Suppressor macrophage treated with lipopolysaccharide for 4 hours (primary cell): ENCODE data around the gene SPATC1L.
"Not testable (repeated sequence)": the region's sequence is repeated elsewhere in the genome, so short reads cannot be mapped to it uniquely, and the experiment has no call there.

Experiments used
- DNase-seq: peaks from one replicate; pipeline ENCODE4 v3.0.0-alpha.2; 2020

Gene SPATC1L

GRCh38 chr21:46183910-46184624 is at the start of gene SPATC1L:
SPATC1L (minus strand) TSS chr21:46184459; CDS start chr21:46182816, 1,643 bp downstream.
- DNase-seq = peak; percentile 58

- no peak for DNase-seq
Observed at GRCh38 chr21:46229923-46230260, 45.6 kb upstream of the SPATC1L start.

DNA sequence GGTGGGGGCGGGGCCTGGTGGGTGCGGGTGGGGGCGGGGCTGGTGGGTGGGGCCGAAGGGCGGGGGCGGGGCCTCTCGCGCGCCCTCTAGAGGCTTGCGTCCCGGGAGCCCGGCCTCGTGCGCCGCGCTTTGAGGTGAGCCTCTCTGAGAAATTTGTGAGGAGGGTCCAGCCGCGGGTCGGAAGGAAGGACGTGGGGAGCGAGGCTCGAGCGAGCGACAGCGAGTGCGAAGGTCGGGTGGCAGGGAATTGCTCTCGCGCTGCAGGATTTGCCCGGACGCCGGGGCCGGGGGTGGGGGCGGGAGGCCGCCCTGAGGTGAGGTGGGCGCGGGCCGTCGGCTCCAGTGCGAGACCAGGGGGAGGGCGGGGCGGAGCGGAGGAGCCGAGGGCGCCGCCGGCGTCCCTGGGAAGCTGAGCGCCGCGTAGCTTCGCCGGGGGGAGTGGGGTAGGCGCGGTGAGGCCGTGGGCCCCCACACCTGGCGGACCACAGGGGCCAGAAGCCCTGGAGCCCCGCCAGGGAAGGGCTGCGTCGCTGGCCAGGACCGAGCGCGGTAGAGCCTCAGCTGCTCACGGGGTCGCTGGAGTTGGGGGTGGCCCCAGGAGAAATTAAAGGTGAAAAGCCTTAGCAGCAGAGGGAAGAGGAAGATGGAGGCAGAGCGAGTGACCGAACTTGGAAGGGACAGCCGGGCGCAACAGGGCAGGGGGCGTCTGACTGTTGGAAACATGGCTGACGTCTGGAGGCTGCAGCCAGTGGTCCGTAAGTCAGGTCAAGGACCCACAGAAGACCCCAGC is 45.1 kb upstream of the SPATC1L start:
- no peak for DNase-seq

DNA sequence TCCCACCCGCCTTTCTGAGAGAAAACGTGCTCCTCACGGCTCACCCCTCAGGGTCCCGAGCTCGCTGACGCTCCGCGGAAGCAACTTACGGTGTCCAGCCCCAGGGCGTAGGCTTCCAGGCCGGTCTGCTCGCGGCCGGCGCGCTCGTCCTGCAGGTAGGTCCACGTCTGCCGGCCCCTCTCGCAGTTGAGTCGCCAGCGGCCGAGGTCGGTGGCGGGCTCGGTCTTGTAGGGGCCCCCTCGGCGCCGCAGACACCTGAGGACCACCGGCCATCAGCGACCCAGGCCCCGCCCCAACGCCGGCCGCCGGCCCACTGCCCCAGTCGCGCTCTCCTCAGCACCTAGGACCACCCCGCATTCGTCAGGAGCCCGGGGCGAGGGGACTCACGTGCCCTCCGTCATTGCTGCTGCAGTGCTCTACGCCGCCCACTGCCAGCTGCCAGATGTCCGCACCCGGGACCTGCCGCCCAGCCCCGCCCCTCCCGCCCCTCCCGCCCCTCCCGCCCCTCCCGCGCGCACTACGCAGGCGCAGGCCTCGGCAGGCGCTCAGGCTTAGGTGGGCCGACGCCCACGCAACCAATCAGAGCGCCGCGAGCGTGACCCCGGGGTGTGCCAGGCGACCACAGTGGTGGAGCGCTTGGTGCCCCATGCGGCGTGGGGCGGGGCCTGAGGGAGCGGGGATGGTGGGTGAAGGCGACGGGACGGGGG is 44.2 kb upstream of the SPATC1L start, which contains the start of gene LSS:
LSS (minus strand) TSS at position 430 of the 707 bp plus-strand sequence; CDS start at position 401, 29 bp downstream.
- DNase-seq = peak; percentile 99

DNA sequence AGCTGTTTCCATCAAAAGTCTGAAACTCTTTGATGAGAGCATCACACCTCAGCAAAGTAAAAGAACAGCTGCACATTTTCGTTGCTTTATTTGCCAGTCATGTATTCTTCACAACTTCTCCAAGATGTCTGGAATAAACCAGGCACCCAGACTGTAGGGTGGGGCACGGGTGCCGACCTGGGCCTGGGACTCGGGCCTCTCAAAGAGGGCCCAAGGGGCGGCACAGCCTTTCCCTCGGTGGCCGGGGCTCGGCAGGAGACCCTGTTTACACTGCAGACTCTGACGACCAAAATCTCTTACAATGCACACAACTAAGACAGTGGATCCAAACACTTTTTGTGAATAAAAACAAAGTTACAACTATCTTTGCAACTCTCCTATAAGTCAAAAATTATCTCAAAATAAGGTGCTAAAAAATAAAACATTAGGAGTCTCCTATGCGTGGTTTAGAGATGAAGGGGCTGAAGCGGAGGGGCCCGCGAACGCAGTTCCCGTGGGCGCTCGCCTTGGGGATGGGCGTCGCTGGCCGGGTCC is 43.6 kb upstream of the SPATC1L start:
- DNase-seq = peak; percentile 29

DNA sequence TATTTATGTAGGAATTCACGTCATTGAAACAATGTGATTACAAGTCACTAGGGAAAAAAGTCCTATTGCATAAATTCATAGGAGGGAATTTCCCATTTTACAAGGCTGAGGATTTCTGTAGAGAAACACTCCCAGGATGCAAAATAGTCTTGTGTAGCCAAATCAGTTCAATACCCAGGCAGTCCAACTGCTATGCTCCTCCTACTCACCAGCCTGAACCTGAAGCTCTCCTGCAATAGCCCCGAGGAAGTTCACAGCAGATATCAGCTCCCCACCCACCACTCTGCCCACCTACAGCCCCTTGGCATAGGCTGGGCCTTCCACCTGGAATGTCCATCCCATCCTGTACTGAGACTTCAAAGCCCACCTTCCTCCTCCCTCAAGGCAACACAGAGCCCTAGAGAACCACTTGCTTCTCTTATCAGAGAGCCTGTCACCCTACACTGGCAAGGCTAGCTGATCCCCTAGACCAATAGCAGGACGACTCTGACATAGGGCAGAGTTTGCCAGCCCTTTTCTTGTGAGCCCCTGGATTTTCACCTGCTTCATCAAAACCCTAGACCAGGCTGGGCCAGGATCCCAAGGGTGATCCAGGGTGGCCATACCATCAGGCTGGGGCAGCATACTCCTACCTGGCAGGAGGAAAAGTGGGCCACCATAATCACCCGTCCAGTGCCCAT is 42.8 kb upstream of the SPATC1L start:
- peak; percentile 91 for DNase-seq

- DNase-seq = peak; percentile 56
Observed at GRCh38 chr21:46226146-46226545, 41.9 kb upstream of the SPATC1L start.

- not testable (repeated sequence) for DNase-seq
Observed at GRCh38 chr21:46223661-46224060, 39.4 kb upstream of the SPATC1L start.

DNA sequence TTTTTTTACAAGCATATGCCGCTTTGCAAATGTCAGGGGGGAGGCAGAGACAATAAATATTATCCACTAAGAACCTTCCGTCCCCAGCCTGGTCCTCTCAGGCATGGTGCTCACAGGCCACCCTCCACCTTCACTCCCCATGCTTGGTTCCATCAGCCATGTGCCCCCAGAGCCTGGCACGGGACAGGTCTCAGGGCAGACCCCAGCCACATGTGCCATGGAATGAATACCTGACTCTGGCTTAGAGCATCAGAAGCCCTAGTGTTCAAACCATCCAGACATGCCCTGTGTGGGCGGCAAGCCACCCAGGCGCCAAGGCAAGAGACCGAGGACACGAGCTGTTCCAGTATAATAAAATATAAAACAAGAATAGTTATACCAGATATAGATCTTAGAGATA is 39.0 kb upstream of the SPATC1L start:
- no peak for DNase-seq

DNA sequence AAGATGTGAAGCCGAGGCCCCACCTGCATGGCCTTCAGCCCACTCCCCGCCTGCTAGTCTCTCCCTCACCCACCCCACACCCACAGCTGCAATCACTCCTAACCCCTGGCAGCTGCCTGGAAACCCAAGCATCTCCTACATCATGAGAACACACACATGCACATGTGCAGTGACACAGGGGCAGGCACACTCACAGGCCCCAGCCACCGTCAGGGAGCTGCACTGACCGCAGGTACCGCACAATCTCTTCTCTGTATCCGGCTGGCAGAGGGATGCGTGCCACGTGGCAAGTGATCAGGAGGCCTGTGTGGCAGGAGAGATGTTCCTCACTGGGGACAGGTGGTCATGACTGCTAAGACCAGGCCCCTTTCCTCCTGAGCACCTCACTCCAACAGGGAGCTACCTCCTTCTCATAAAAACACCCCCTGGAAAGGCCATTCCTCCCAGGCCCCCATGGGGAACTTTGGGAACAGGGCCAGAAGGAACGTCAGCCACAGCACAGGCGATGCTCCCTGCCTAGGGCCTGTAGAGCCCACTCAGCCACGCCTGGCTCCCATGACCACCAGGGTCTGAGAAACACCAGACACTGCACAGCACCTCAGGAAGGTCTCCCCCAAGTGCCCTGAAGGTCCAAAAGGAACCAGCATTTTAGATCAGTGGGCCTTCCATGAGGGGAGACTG is 38.3 kb upstream of the SPATC1L start:
- DNase-seq = no peak

DNA sequence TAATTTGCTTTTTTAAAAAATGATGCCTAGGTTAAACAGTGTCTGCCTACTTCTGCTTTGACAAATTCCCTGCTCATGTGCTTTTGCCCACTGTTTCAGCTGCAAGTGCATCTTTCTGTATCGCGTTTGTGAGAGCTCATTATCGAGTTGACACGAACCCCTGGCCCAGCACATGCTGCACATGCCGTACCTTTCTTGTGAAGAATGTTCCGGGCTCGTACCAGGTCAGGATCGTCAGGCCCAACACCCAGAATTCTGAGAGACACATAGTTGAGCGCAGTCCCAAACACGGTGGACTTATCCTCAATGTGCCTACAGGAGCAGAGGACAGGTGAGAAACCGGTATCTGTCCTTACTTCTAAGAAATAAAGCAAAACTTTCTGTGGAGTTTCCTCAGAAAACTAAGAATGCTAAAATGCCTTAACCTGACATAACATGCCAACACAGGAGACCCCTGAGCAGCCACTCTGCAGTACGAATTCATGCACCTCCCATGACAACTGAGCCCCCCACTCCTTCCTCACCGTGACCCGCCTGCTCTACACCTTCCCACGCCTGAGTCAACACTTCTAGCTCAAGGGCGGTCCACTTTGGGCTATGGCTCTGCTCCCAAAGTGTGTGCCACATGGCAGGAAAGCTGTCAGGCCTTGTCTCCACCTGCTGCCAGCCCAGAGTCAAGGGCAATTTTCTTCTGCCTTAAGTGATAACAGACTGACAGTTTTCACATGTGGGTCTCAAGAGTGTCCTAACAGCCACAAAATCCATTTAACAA is 37.6 kb upstream of the SPATC1L start:
- DNase-seq = no peak

DNA sequence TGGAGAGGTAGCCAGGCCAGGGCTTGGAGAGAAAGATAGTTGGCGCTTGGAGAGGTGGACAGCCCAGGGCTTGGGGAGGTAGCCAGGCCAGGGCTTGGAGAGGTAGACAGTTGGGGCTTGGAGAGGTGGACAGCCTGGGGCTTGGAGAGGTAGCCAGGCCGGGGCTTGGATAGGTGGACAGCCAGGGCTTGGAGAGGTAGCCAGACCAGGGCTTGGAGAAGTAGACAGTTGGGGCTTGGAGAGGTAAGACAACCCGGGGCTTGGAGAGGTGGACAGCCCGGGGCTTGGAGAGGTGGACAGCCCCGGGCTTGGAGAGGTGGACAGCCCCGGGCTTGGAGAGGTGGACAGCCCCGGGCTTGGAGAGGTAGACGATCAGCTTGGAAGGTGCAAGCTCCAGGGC is 36.6 kb upstream of the SPATC1L start:
- no peak for DNase-seq

- DNase-seq = no peak
Observed at GRCh38 chr21:46220275-46220810, 36.1 kb upstream of the SPATC1L start.

DNA sequence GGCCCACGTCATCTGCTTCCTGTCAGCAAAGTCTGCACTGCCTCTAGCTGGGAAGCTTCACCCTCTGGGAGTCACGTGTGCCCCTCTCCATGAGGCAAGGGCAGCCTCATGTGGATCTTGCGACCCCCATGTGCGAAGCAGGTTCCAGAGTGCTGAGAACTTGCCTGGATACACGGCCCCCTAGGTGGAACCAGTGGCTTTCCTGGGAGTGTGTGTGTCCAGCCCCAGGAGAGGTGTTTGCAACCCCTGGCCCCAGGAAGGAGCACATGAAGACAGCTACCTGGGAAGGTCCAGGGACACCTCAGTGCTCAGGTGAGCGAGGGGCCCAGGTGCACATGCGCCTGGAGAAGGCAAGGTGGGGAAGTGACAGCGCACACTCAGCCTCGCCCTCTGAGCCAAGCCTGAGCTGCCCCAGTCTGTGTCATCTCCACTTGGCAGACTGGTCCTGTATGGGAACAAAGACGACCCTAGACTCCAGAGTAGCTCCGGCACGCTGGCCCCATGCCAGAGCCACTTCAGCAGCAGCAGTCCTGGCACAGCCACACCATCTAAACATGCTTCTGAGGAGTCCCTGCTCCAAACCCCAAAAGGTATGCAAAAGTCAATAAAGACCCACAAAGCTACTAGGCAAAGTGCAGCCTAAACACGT is 35.5 kb upstream of the SPATC1L start:
- no peak for DNase-seq

DNA sequence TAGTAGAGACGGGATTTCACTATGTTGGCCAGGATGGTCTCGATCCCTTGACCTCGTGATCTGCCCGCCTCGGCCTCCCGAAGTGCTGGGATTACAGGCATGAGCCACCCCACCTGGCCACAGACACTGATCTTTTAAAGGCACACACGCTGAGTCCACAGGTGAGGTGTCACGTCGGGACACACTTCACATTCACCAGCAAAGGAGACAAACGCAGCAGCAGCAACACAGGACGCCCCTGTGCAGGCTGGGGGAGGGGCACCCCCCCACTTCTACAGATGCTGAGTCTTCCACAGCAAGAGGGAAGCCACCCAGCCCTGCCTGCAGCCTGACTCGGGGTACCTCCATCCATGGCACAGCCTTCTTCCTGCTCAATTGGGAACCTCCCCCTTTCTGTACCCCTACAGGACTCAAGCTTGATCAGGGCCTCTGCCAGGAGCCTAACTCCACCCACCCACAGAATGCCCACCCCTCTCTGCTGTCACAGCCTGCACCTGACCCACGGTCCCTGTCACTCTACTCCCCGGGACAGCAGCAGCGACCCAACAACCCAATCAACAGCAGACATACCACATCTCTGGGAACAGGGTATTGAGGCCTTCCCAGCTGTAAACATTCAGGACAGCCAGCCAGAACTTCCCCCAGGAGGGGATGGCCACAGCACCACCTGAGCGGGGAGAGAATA is 34.8 kb upstream of the SPATC1L start:
- DNase-seq = no peak

DNA sequence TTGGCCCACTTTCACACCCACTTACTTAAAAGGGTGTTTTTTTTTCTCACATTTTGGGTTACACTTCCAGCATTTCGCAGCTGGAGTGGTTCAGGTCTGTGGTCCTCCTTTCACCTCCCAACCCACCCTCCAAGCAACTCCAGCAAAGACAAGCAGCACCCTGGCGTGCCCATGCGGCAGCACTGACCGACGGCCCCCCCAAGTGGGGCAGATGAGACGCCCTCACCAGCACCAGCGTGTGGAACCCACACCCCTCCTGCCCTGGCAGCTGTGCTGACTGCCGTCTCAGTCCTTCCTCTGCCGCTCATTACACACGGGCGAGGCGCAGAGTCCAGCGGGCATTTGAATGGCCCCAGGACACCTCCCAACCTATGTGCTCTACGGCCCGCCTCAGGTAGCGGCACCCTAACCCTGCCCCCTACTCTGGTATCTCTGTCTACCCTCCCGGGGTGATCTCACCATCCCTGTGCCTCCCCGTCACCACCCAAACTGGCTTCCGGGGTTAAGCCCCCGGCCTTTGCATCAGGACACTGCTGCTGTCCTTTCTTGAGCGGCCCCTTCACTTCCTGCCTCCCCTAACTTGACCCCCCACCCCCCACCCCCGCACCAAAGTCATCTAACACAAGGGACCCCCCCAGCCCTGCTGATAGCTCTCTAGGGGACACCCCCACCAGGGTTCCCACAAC is 33.4 kb upstream of the SPATC1L start:
- DNase-seq = no peak

- DNase-seq = no peak
Observed at GRCh38 chr21:46216132-46216747, 32.0 kb upstream of the SPATC1L start.

- DNase-seq = no peak
Observed at GRCh38 chr21:46215436-46216131, 31.3 kb upstream of the SPATC1L start.
